Epithelial cell of proximal tubule (primary cell): Measurements from ENCODE around the gene CTNNBL1. TPM values are rescaled to one million over a fixed set of nuclear protein-coding genes. Genes with fewer than 3 reads are reported as not detected.

Source experiments
- DNase-seq: peaks from one replicate; pipeline ENCODE4 v3.0.0-alpha.2; 2011; ENCODE audit warnings: low read depth
- H3K4me3 ChIP-seq: 2 replicates; pipeline ENCODE4 v1.5.1; 2011; ENCODE audit warnings: low read depth, mild to moderate bottlenecking, low read length
- total RNA-seq: library from RNA; depleted of rRNA; stranded (reverse); fragments of >200 nt; gene quantifications from 2 replicates; pipeline ENCODE4 v1.2.3, GENCODE V29; 2015
- TF ChIP-seq, protein P1 (sequence below): conservative IDR thresholded peaks from 2 replicates; pipeline ENCODE4 v1.5.1; 2012; ENCODE audit warnings: low read depth, mild to moderate bottlenecking, low read length

CTNNBL1 gene
- total RNA-seq, 1 donor from 2014 or later = 25.6 TPM

GRCh38 chr20:37827605-37828004, 133.8 kb downstream of the CTNNBL1 start:
- TF ChIP-seq, protein P1, sequence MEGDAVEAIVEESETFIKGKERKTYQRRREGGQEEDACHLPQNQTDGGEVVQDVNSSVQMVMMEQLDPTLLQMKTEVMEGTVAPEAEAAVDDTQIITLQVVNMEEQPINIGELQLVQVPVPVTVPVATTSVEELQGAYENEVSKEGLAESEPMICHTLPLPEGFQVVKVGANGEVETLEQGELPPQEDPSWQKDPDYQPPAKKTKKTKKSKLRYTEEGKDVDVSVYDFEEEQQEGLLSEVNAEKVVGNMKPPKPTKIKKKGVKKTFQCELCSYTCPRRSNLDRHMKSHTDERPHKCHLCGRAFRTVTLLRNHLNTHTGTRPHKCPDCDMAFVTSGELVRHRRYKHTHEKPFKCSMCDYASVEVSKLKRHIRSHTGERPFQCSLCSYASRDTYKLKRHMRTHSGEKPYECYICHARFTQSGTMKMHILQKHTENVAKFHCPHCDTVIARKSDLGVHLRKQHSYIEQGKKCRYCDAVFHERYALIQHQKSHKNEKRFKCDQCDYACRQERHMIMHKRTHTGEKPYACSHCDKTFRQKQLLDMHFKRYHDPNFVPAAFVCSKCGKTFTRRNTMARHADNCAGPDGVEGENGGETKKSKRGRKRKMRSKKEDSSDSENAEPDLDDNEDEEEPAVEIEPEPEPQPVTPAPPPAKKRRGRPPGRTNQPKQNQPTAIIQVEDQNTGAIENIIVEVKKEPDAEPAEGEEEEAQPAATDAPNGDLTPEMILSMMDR = no peak
- no peak overlapping the region for H3K4me3 ChIP-seq
- DNase-seq = no peak

DNA sequence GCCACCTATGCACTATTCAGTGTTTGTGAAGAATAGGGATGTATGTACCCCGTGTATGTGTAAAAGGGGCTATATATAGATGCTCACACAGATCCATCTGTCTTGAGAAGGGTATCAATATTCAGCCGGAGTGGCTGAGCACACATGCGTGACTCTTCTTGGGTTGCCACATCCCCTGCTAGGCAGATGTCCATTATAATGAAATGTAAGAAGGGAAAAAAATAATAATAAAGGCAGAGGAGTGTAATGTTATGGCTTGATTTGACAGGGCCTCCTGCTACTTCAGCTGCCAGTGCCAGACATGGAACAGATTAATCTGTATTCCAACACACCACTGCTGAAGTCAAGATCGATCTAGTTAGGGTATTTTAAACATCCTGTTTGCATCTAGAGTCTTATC, 134.9 kb downstream of the CTNNBL1 start:
- TF ChIP-seq, protein P1 = no peak
- H3K4me3 ChIP-seq = no peak overlapping the region
- DNase-seq = no peak

DNA sequence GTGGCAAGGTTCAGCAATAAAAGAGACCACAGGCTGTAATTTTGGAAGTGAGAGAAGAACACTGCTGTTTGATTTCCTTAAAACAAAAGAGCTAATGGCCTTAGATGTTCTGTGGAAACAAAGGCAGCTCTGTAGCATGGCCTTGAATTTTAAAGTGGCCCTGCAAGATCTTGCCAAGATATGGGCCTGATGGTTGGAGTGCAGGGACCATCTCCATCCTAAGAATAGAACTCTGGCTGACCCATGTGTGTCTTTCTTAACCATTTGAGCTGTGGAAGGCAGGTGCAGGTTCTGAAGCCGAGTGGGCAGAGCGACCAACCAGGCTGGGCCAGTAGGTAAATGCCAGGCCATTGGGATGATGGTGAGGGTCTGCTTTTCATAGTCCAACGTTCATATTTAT, 135.3 kb downstream of the CTNNBL1 start:
- no peak for DNase-seq
- H3K4me3 ChIP-seq = no peak overlapping the region
- TF ChIP-seq, protein P1 = no peak

- TF ChIP-seq, protein P1 = no peak
Measured at GRCh38 chr20:37833221-37833896, 139.5 kb downstream of the CTNNBL1 start.

GRCh38 chr20:37836926-37837325, 143.1 kb downstream of the CTNNBL1 start:
- TF ChIP-seq, protein P1 = no peak
- no peak for DNase-seq
- no peak overlapping the region for H3K4me3 ChIP-seq

More at GRCh38 chr20:37833221-37833896, 139.5 kb downstream of the CTNNBL1 start:
- DNase-seq = no peak
- no peak overlapping the region for H3K4me3 ChIP-seq

GRCh38 chr20:37837924-37838323, 144.1 kb downstream of the CTNNBL1 start:
- DNase-seq = no peak
- TF ChIP-seq, protein P1 = no peak
- no peak overlapping the region for H3K4me3 ChIP-seq
